HG03378 (cell line): ENCODE data around the gene CEP85.
"Not testable (repeated sequence)": the region's sequence is repeated elsewhere in the genome, so short reads cannot be mapped to it uniquely, and the experiment has no call there.

ENCODE experiments used
- ATAC-seq: cut with Tn5 transposase; IDR thresholded peaks from one replicate; pipeline ENCODE4 v1.9.1; 2021; ENCODE audit warnings: mild to moderate bottlenecking, moderate library complexity; ENCODE audit not compliant: unreplicated experiment

CEP85 gene

GRCh38 chr1:26224606-26225005 is 9.4 kb upstream of the CEP85 start:
- ATAC-seq: no peak

DNA sequence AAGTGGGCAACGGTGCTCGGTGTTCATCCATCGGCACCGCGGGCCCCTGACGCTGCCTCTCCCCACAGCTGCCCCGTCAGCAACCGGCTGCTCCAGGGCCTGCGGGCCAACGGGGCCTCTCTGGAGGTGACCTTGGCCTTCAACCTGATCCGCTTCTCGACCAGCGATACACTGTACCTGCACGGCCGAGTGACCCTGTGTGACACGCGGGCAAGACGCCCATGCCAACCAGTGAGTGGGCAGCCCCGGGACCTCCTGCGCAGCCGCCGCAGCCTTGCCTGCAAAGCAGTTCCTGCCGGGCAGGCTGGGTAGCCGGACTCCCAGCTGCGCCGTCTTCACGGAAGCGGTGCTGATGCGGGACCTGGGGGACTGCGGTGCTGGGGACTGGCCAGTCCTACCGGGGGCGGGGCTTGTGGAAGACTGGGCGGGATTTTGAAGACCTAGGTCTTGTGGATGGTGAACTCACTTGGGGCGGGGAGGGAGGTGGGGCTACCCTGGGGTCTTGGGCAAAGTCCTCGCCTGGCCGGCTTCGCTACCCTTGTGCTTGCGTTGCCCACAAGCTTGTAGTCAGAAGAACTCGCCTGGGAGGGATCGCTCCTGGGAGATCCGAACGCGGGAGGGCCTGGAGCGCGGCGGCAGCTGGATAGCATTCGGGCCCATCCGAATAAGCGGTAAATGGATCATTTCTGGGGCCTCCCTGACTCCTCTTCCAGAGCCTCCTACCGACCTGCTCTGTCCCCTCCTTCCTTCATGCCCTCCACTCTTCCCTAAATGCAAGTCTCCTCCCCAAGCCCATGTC is 8.8 kb upstream of the CEP85 start:
- ATAC-seq: no peak

DNA sequence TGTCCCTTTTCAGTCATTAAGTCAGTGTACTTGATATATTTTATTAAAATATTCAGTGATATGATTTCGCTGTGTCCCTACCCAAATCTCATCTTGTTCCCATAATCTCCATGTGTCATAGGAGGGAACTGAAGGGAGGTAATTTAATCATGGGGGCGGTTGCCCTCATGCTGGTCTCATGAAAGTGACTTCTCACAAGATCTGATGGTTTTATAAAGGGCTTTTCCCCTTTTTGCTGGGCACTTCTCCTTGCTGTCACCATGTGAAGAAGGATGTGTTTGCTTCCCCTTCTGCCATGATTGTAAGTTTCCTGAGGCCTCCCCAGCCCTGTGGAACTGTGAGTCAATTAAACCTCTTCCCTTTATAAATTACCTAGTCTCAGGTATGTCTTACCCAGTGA is 3.3 kb upstream of the CEP85 start:
- ATAC-seq: not testable (repeated sequence)

DNA sequence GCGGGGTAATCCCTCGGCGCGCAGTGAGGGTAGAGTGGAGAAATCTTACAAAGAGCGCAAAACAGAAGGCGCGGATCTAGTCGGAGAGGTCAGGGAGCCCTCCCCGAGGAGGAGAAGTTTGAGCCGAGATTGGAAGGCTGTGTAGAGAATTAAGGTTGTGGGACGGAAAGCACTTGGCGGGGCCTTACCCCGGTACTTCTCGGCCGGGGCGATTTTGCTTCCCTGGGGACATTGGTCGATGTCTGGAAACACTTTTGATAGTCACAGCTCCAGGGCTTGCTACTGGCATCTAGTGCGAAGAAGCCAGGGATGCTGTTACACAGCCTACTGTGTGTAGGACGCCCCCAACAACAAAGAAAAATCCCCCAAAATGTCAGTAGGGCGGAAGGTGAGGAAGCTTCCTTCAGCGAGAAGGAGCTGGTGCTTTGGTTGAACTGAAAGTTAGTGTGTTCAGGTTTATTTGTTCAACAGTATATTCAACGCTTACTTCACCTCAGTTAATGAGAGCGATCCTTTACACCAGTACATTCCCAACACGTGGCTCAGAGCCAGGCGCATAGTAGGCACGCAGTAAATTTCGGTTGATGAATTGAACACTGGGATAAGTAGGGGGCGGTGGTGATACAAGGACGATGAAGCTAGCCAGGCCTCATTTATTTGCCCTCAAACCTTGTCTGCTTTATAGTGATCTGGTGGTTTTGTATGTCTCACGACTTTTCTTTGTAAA is 807 bp downstream of the CEP85 start:
- peak; percentile 1 for ATAC-seq

DNA sequence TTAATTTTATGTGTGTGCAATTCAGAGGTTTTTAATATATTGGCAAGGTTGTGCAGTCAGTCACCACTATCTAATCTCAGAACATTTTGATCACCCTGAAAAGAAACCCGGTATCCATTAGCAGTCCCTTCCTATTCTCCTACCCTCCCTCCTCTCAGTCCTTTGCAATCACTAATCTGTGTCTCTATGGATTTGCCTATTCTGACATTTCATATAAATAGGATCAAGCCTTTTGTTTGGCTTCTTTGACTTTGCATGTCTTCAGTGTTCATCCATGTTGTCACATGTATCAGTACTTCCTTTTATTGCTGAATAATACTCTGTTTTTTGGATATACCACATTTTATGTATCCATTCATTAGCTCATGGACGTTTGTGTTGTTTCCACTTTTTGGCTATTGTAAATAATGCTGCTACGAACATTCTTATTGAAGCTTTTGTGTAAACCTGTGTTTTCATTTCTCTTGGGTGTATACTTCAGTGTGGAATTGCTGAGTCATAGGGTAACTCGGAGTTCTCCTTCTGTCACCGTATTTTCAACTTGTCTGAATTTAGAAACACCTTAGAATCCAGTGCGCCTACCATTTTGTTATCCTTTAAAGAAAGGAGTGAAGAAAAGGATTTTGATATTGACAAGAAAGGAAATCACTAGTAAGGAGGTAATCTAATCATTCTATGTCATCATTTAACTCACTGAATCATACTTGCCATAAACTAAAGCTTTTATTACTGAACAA is 3.4 kb downstream of the CEP85 start:
- ATAC-seq: no peak

DNA sequence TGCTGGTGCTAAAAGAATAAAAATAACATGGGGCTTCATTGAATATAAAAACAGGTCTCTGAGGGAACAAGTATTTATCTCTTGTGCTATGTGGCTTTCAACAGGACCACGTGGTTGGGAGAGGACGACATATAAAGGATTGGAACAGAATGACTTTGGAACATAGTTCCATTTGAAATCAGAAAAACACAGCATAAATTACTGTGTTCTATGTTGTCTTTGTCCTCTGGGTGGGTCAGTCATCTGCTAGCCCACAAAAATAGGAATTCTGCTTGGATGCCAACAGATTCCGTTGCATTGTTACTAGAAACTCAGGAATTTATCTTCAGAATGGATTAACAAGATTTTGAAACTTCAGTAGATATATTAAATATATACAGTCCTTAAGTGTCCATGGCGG is 5.9 kb downstream of the CEP85 start:
- no peak for ATAC-seq

DNA sequence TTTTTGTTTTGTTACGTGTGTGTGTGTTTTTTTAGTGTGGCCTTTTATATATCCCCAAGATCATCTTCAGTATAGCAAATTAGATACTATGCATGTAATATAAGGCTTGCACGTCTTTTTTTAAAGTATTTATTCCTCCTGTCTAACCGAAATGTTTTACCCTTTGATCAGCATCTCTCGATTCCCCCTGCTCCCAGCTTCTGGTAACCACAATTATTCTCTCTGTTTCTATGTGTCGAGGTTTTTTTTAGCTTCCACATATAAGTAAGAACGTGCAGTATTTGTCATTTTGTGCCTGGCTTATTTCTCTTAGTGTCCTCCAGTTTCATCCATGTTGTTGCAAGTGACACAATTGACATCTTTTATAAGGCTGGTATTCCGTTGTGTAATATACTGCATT is 18.7 kb downstream of the CEP85 start:
- no peak for ATAC-seq

DNA sequence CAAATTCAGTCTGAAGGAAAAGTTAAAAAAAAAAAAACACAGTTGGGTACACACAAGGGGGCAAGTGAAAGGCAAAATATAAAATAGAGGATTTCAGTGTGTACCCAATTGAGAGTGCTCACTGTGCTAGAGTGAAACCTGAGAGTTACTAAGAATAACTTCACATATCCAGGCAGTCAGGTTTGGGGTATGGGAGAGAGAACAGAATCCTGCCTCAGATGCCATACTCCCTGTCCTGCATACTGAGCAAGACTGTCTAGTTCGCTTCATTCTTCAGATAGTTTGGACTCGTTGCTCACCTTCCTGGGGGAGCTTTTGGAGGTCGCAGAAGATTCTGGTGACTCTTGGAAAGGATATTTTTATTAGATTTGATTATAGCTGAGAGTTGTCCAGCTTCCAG is 20.4 kb downstream of the CEP85 start:
- no peak for ATAC-seq

DNA sequence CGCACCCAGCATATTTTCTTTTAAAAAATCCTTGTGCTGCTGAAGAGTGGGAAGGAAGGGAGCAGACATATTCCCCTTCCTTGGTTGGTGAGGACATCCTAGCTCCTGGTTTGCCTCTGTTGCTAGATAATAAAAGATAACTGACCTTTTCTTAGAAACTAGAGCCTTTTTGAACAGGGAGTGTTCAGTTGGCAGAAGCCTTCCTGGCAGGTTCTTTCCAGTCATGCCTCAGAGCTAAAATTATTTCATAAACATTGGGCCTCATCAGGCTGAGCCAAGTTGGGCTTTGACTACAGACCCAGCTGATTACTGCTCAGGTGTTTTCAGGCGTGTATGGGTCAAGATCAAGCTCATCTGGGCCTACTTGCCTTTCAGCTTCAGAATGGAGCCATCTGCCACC is 23.2 kb downstream of the CEP85 start:
- ATAC-seq: no peak

DNA sequence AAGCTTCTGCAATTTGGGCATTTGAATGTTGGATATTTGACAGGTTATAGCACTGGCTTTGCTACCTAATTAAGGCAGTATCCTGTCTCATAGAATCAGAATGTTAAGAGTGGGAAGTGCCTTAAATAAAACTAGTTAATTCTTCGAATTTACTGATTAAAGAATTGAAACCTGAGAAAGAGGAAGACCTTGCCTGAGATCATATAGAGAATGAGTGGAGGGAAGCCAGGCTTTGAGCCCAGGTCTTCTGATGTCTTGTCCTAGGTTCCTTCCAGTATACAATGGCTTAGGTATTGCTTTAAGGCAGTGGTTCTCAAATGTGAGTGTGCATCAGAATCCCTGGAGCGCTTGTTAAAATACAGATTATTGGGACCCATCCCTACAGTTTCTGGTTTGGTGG is 25.0 kb downstream of the CEP85 start:
- ATAC-seq: no peak

DNA sequence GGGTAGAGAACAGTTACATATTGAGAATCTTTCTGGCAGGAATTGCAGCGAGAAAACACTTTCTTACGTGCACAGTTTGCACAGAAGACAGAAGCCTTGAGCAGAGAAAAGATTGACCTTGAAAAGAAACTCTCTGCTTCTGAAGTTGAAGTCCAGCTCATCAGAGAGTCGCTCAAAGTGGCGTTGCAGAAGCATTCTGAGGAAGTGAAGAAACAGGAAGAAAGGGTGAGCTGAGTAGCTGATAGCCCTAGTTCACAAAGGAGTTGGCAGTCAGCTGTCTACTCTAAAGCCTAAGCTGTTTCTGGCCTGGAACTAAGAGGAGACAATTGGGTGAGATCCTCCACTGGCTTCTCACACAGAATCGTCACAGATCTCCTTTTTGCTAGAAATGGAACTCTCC is 25.6 kb downstream of the CEP85 start:
- ATAC-seq: no peak

DNA sequence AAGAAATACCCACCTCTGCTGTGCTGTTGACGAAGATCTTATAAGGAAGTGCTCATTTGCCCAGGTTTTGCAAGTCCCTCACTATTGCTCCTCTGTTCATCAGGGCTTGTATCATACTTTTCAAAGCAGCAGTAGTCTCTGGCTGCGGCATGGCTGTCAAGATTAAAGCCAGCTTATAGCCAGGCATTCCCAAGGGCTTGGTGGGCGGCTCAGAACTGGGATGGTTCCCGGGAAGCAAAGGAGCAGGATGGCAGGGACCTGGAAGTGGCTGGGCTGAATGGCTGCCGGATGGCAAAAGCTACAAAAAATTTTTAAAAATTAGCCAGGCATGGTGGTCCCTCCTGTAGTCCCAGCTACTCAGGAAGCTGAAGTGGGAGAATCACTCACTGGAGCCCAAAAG is 29.2 kb downstream of the CEP85 start:
- no peak for ATAC-seq

DNA sequence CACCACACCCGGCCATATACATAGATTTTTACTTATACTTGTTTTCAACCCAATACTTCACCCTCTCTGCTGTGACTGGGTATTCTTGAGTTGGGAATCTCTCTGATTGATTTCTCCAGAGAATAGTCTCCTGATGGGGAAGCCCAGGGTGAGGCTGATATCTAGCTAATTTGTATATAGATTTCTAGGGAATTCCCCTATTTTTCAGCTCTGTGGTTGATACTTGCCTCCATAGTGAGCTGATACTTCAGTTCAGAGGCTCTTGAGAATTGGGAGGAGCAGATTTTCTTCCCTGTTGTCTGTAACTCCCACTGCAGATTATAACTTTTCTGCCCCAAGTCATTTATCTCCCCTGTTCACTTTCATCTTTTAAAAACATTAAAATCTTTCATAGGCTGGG is 31.4 kb downstream of the CEP85 start:
- ATAC-seq: no peak

- no peak for ATAC-seq
Observed at GRCh38 chr1:26268290-26269197, 34.5 kb downstream of the CEP85 start.

- no peak for ATAC-seq
Observed at GRCh38 chr1:26269198-26269550, 35.2 kb downstream of the CEP85 start.

DNA sequence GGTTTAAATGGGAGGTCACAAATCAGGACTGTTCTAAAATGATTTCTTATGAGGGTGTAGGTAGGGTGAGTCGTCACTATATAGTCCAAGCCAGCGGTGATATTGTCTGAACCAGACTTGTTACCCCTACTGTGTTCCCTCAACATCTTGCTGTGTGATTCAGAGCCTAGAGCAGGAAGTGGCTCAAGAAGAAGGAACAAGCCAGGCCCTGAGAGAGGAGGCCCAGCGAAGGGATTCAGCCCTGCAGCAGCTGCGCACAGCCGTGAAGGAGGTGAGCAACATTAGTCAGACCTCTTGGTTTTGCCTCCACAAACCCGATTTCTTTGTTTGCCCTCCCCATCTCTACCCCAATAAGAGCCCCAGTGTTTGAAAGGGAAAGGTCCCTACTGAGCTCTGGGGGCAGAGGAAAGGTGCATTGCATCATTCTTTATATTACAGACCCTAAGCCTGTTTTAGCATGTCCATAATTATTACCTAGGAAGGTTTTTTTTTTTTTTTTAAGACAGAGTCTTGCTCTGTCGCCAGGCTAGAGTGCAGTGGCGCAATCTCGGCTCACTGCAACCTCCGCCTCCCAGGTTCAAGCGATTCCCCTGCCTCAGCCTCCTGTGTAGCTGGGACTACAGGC is 40.9 kb downstream of the CEP85 start:
- no peak for ATAC-seq

- ATAC-seq: no peak
Observed at GRCh38 chr1:26275580-26276431, 41.8 kb downstream of the CEP85 start.

- no peak for ATAC-seq
Observed at GRCh38 chr1:26276432-26276838, 42.4 kb downstream of the CEP85 start.

- ATAC-seq: no peak
Observed at GRCh38 chr1:26277261-26277661, 43.3 kb downstream of the CEP85 start.

- no peak for ATAC-seq
Observed at GRCh38 chr1:26277719-26278118, 43.7 kb downstream of the CEP85 start.
